ENCODE results near the gene PHACTR1.

The PHACTR1 gene

GRCh38 chr6:12909833-12910232, 193.3 kb downstream of the PHACTR1 start:
- peaks cover 2% of the 10 kb centered on the region for H3K4me1 ChIP-seq (ENCODE audit: control insufficient read depth, insufficient read depth, low read depth, low read length)
- no peak for DNase-seq
- no peak overlapping the region for H3K14ac ChIP-seq (ENCODE audit: low read length in 2 of 2)
- no peak overlapping the region for H3K23ac ChIP-seq (ENCODE audit: low read length in 2 of 2)
- no peaks in the 10 kb centered on the region for H3K79me1 ChIP-seq (replicated peaks; ENCODE audit: low read length, poor library complexity, severe bottlenecking)
- H4K8ac ChIP-seq (ENCODE audit: low read length), result no peak overlapping the region
- peaks cover 17 to 19% of the 10 kb centered on the region in 2 experiments for H3K27me3 ChIP-seq (ENCODE audit: control insufficient read depth in 1 of 2, insufficient read depth in 1 of 2, low read length in 2 of 2)
- no peaks in the 10 kb centered on the region for H3K9me3 ChIP-seq (ENCODE audit: control insufficient read depth, low read length)
- H2BK15ac ChIP-seq (ENCODE audit: low read depth, poor library complexity, severe bottlenecking), result no peak overlapping the region
- H2BK5ac ChIP-seq (ENCODE audit: low read depth, low read length, poor library complexity, severe bottlenecking), result no peak overlapping the region
- no peak overlapping the region for H3K18ac ChIP-seq (ENCODE audit: low read depth in 1 of 2, low read length in 2 of 2)
- WGBS, result 84% methylated on average over 6 of the region's 6 CpGs
- no peak overlapping the region for H3K4me3 ChIP-seq (ENCODE audit: insufficient read depth in 1 of 2, low read depth in 1 of 2, low read length in 2 of 2)
- no peak overlapping the region for H4K91ac ChIP-seq (ENCODE audit: low read length)
- H3K4me2 ChIP-seq (ENCODE audit: low read length, poor library complexity, severe bottlenecking), result no peak overlapping the region
- H3K4ac ChIP-seq (ENCODE audit: low read depth in 1 of 2, low read length in 2 of 2), result no peak overlapping the region
- no peak overlapping the region for H3K27ac ChIP-seq (ENCODE audit: low read length, poor library complexity, severe bottlenecking)
- no peak overlapping the region for H2AFZ ChIP-seq (ENCODE audit: low read depth, low read length)
- H2BK120ac ChIP-seq (ENCODE audit: low read depth, low read length), result no peak overlapping the region
- H3K36me3 ChIP-seq (ENCODE audit: control insufficient read depth in 1 of 2, insufficient read depth in 2 of 2, low read depth in 1 of 2, low read length in 2 of 2), result no peaks in the 10 kb centered on the region
- H2BK12ac ChIP-seq (ENCODE audit: low read length in 2 of 2), result no peak overlapping the region
- H2AK5ac ChIP-seq (ENCODE audit: low read length, severe bottlenecking), result no peak overlapping the region
- no peak overlapping the region for H3K9ac ChIP-seq (ENCODE audit: low read length)

GRCh38 chr6:12911427-12911826, 194.9 kb downstream of the PHACTR1 start:
- peak; percentile 40 for DNase-seq
- Histone ChIP-seq H2BK120ac (ENCODE audit: low read depth, low read length) (no peak overlapping the region), H2AK5ac (ENCODE audit: low read length, severe bottlenecking) (no peak overlapping the region), H3K27me3 (ENCODE audit: control insufficient read depth in 1 of 2, insufficient read depth in 1 of 2, low read length in 2 of 2) (peaks cover 17 to 21% of the 10 kb centered on the region in 2 experiments), H2BK5ac (ENCODE audit: low read depth, low read length, poor library complexity, severe bottlenecking) (no peak overlapping the region), H3K4me3 (ENCODE audit: insufficient read depth in 1 of 2, low read depth in 1 of 2, low read length in 2 of 2) (no peak overlapping the region), H3K4ac (ENCODE audit: low read depth in 1 of 2, low read length in 2 of 2) (no peak overlapping the region), H4K8ac (ENCODE audit: low read length) (no peak overlapping the region), H3K9me3 (ENCODE audit: control insufficient read depth, low read length) (no peaks in the 10 kb centered on the region), H3K14ac (ENCODE audit: low read length in 2 of 2) (no peak overlapping the region), H3K23ac (ENCODE audit: low read length in 2 of 2) (no peak overlapping the region), H3K27ac (ENCODE audit: low read length, poor library complexity, severe bottlenecking) (no peak overlapping the region), H3K9ac (ENCODE audit: low read length) (no peak overlapping the region), H3K79me1 (replicated peaks; ENCODE audit: low read length, poor library complexity, severe bottlenecking) (no peaks in the 10 kb centered on the region), H2BK12ac (ENCODE audit: low read length in 2 of 2) (no peak overlapping the region), H3K4me2 (ENCODE audit: low read length, poor library complexity, severe bottlenecking) (no peak overlapping the region), H4K91ac (ENCODE audit: low read length) (no peak overlapping the region), H3K4me1 (ENCODE audit: control insufficient read depth, insufficient read depth, low read depth, low read length) (peaks cover 2% of the 10 kb centered on the region), H2BK15ac (ENCODE audit: low read depth, poor library complexity, severe bottlenecking) (no peak overlapping the region), H3K36me3 (ENCODE audit: control insufficient read depth in 1 of 2, insufficient read depth in 2 of 2, low read depth in 1 of 2, low read length in 2 of 2) (no peaks in the 10 kb centered on the region), H2AFZ (ENCODE audit: low read depth, low read length) (no peak overlapping the region), H3K18ac (ENCODE audit: low read depth in 1 of 2, low read length in 2 of 2) (no peak overlapping the region)
- 75% methylated on average over 2 of the region's 2 CpGs for WGBS

GRCh38 chr6:12913201-12913600, 196.6 kb downstream of the PHACTR1 start:
- WGBS, result 78% methylated on average over 6 of the region's 6 CpGs
- H3K23ac ChIP-seq (ENCODE audit: low read length in 2 of 2), result no peak overlapping the region
- H3K4ac ChIP-seq (ENCODE audit: low read depth in 1 of 2, low read length in 2 of 2), result no peak overlapping the region
- no peaks in the 10 kb centered on the region for H3K79me1 ChIP-seq (replicated peaks; ENCODE audit: low read length, poor library complexity, severe bottlenecking)
- H3K18ac ChIP-seq (ENCODE audit: low read depth in 1 of 2, low read length in 2 of 2), result no peak overlapping the region
- no peak overlapping the region for H4K8ac ChIP-seq (ENCODE audit: low read length)
- no peak overlapping the region for H3K9ac ChIP-seq (ENCODE audit: low read length)
- no peak overlapping the region for H3K4me2 ChIP-seq (ENCODE audit: low read length, poor library complexity, severe bottlenecking)
- no peaks in the 10 kb centered on the region for H3K36me3 ChIP-seq (ENCODE audit: control insufficient read depth in 1 of 2, insufficient read depth in 2 of 2, low read depth in 1 of 2, low read length in 2 of 2)
- no peak overlapping the region for H4K91ac ChIP-seq (ENCODE audit: low read length)
- DNase-seq, result no peak
- H2BK12ac ChIP-seq (ENCODE audit: low read length in 2 of 2), result no peak overlapping the region
- H3K27me3 ChIP-seq (ENCODE audit: control insufficient read depth in 1 of 2, insufficient read depth in 1 of 2, low read length in 2 of 2), result peaks cover 12 to 19% of the 10 kb centered on the region in 2 experiments
- no peak overlapping the region for H2BK120ac ChIP-seq (ENCODE audit: low read depth, low read length)
- no peak overlapping the region for H3K27ac ChIP-seq (ENCODE audit: low read length, poor library complexity, severe bottlenecking)
- H3K9me3 ChIP-seq (ENCODE audit: control insufficient read depth, low read length), result no peaks in the 10 kb centered on the region
- no peak overlapping the region for H2BK15ac ChIP-seq (ENCODE audit: low read depth, poor library complexity, severe bottlenecking)
- H2AFZ ChIP-seq (ENCODE audit: low read depth, low read length), result no peak overlapping the region
- H2AK5ac ChIP-seq (ENCODE audit: low read length, severe bottlenecking), result no peak overlapping the region
- H3K14ac ChIP-seq (ENCODE audit: low read length in 2 of 2), result no peak overlapping the region
- peaks cover 2% of the 10 kb centered on the region for H3K4me1 ChIP-seq (ENCODE audit: control insufficient read depth, insufficient read depth, low read depth, low read length)
- no peak overlapping the region for H2BK5ac ChIP-seq (ENCODE audit: low read depth, low read length, poor library complexity, severe bottlenecking)
- H3K4me3 ChIP-seq (ENCODE audit: insufficient read depth in 1 of 2, low read depth in 1 of 2, low read length in 2 of 2), result no peak overlapping the region

GRCh38 chr6:12916006-12916405, 199.4 kb downstream of the PHACTR1 start:
- Histone ChIP-seq H3K27me3 (ENCODE audit: control insufficient read depth in 1 of 2, insufficient read depth in 1 of 2, low read length in 2 of 2) (peaks cover 7 to 8% of the 10 kb centered on the region in 2 experiments), H4K91ac (ENCODE audit: low read length) (no peak overlapping the region), H2BK12ac (ENCODE audit: low read length in 2 of 2) (no peak overlapping the region), H3K9ac (ENCODE audit: low read length) (no peak overlapping the region), H3K79me1 (replicated peaks; ENCODE audit: low read length, poor library complexity, severe bottlenecking) (no peaks in the 10 kb centered on the region), H2BK15ac (ENCODE audit: low read depth, poor library complexity, severe bottlenecking) (no peak overlapping the region), H3K18ac (ENCODE audit: low read depth in 1 of 2, low read length in 2 of 2) (no peak overlapping the region), H3K14ac (ENCODE audit: low read length in 2 of 2) (no peak overlapping the region), H3K4ac (ENCODE audit: low read depth in 1 of 2, low read length in 2 of 2) (no peak overlapping the region), H2BK120ac (ENCODE audit: low read depth, low read length) (no peak overlapping the region), H3K4me3 (ENCODE audit: insufficient read depth in 1 of 2, low read depth in 1 of 2, low read length in 2 of 2) (no peak overlapping the region), H3K23ac (ENCODE audit: low read length in 2 of 2) (no peak overlapping the region), H2AFZ (ENCODE audit: low read depth, low read length) (no peak overlapping the region), H3K4me1 (ENCODE audit: control insufficient read depth, insufficient read depth, low read depth, low read length) (no peaks in the 10 kb centered on the region), H2AK5ac (ENCODE audit: low read length, severe bottlenecking) (no peak overlapping the region), H3K27ac (ENCODE audit: low read length, poor library complexity, severe bottlenecking) (no peak overlapping the region), H2BK5ac (ENCODE audit: low read depth, low read length, poor library complexity, severe bottlenecking) (no peak overlapping the region), H3K4me2 (ENCODE audit: low read length, poor library complexity, severe bottlenecking) (no peak overlapping the region), H4K8ac (ENCODE audit: low read length) (no peak overlapping the region), H3K36me3 (ENCODE audit: control insufficient read depth in 1 of 2, insufficient read depth in 2 of 2, low read depth in 1 of 2, low read length in 2 of 2) (no peaks in the 10 kb centered on the region), H3K9me3 (ENCODE audit: control insufficient read depth, low read length) (no peaks in the 10 kb centered on the region)
- WGBS, result 84% methylated on average over 5 of the region's 5 CpGs
- DNase-seq, result no peak

All from mesenchymal stem cell (in vitro differentiated cells and primary cell).